Endothelial cell (in vitro differentiated cells): ENCODE results near the gene MRPS25. TPM values are rescaled to one million over a fixed set of nuclear protein-coding genes. Genes with fewer than 3 reads are reported as not detected.

Experiments
- DNase-seq: peaks from one replicate; pipeline ENCODE4 v3.0.0; 2021; ENCODE audit warnings: low spot score
- H3K27ac Mint-ChIP-seq: one replicate; pipeline ENCODE4 v1.8.0; 2021; ENCODE audit warnings: mixed read lengths, inconsistent platforms; ENCODE audit not compliant: unreplicated experiment
- H3K27me3 Mint-ChIP-seq: one replicate; pipeline ENCODE4 v1.8.0; 2021; ENCODE audit warnings: mild to moderate bottlenecking, moderate library complexity, mixed read lengths, inconsistent platforms; ENCODE audit not compliant: unreplicated experiment
- H3K36me3 Mint-ChIP-seq: one replicate; pipeline ENCODE4 v1.8.0; 2021; ENCODE audit warnings: mild to moderate bottlenecking, low read depth, mixed read lengths, inconsistent platforms; ENCODE audit not compliant: unreplicated experiment
- H3K4me1 Mint-ChIP-seq: one replicate; pipeline ENCODE4 v1.8.0; 2021; ENCODE audit warnings: mild to moderate bottlenecking, mixed read lengths, inconsistent platforms; ENCODE audit not compliant: unreplicated experiment
- H3K4me3 Mint-ChIP-seq: one replicate; pipeline ENCODE4 v1.8.0; 2021; ENCODE audit warnings: mild to moderate bottlenecking, mixed read lengths, inconsistent platforms; ENCODE audit not compliant: unreplicated experiment
- H3K9me3 Mint-ChIP-seq: one replicate; pipeline ENCODE4 v1.8.0; 2021; ENCODE audit warnings: mixed read lengths, inconsistent platforms; ENCODE audit not compliant: unreplicated experiment
- CTCF ChIP-seq: fragments of 200-600 bp; sonication (generic); IDR thresholded peaks from one replicate; pipeline ENCODE4 v1.5.0; 2021; ENCODE audit warnings: antibody characterized with exemption; ENCODE audit not compliant: unreplicated experiment
- total RNA-seq: library from RNA; stranded (reverse); fragmentation: NEBNext Ultra II Directional; extraction: Animal tissue kit (Norgen Biotek cat#: 25700); gene quantifications from one replicate; pipeline ENCODE4 v1.2.1, GENCODE V29; 2021; ENCODE audit not compliant: unreplicated experiment

MRPS25 gene
- total RNA-seq, 1 donor from 2014 or later: 36.4 TPM

DNA sequence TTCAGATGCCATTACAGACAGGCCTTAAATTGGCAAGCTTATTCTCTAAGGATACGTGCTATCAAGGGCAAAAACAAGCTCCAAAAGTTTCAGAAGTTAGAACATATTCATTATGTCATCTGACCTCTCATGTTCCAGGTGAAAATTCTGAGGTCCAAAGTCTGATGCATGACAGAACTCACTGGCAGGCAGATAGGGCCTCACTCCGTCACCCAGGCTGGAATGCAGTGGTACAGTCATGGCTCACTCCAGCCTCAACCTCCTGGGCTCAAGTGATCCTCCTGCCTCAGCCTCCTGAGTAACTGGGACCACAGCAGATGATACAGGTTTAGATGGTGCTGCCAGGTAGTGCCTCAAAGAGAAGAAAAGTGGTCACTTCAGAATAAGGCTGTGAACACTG, 15.5 kb downstream of the MRPS25 start:
- no peaks in the 10 kb centered on the region for H3K4me1 Mint-ChIP-seq
- no peak for DNase-seq
- peaks cover 34% of the 10 kb centered on the region for H3K36me3 Mint-ChIP-seq
- no peak for TF ChIP-seq CTCF
- H3K27me3 Mint-ChIP-seq: peaks cover 10% of the 10 kb centered on the region
- no peak overlapping the region for H3K27ac Mint-ChIP-seq
- H3K4me3 Mint-ChIP-seq: no peak overlapping the region
- no peaks in the 10 kb centered on the region for H3K9me3 Mint-ChIP-seq

- H3K27me3 Mint-ChIP-seq: peaks cover 7% of the 10 kb centered on the region
- H3K27ac Mint-ChIP-seq: no peak overlapping the region
- DNase-seq: no peak
- H3K36me3 Mint-ChIP-seq: peaks cover 41% of the 10 kb centered on the region
- H3K4me1 Mint-ChIP-seq: peaks cover 10% of the 10 kb centered on the region
- no peaks in the 10 kb centered on the region for H3K9me3 Mint-ChIP-seq
- H3K4me3 Mint-ChIP-seq: no peak overlapping the region
- no peak for TF ChIP-seq CTCF
These were observed 19.4 kb downstream of the MRPS25 start for GRCh38 chr3:15045667-15046066.

DNA sequence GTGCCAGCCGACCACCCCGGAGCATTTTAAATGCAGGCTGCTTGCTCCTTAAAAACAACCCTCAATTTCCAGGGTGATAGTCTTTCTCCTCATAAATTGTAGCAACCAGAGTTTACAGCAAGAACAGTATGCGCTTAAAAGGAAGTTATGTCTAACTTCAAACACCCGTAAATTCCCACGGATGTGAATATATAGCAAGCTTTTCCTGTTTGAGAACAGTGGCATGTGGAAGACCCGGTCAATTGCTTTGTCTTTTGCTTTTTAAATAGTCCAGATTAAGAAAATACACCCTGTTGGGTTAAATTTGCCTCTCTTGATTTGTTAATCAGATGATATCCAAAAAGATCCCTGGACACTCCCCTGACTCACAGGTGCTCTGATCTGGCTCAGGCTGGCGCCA, 20.8 kb downstream of the MRPS25 start:
- Mint-ChIP-seq H3K36me3 (peaks cover 35% of the 10 kb centered on the region), H3K4me1 (peaks cover 15% of the 10 kb centered on the region), H3K4me3 (peak overlapping the region; percentile 33), H3K9me3 (no peaks in the 10 kb centered on the region), H3K27ac (peak overlapping the region; percentile 95), H3K27me3 (peaks cover 3% of the 10 kb centered on the region)
- no peak for TF ChIP-seq CTCF
- DNase-seq: no peak

DNA sequence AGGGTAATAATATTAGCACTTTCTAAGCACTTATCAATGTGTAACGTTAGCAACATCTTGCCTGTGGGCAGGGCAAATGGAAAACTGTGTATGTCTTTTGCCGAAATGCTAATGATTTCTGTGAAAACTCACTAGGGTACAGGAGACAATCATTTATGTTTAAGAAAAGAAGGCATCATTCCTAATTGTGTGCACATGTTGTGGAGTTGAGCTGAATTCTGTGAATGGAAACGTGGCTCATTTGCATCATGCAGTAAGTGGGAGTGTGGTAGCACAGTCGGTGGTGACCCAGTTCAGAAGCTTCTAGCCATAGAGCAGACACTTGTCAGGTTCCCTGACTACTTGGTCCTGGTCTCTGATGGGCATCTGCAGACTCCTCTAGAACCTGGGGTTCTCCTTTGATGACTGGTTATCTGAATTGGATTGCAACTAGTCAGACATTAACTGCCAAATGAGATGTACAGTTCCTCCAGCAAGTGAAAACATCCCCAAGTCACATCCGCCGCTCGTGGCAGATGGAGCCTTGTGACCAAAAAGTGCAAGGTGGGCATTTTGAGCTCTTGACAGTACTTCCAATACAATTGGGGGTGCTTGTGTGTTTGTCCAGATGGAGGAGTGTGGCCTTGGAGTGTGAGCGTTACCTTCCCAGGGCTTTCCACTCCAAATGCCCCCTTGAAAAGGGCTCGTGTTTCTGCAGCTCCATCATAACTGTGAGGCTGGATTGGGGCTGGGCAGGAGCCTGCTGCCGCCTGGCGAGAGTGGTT, 21.5 kb downstream of the MRPS25 start:
- H3K36me3 Mint-ChIP-seq: peaks cover 39% of the 10 kb centered on the region
- peaks cover 3% of the 10 kb centered on the region for H3K27me3 Mint-ChIP-seq
- H3K9me3 Mint-ChIP-seq: no peaks in the 10 kb centered on the region
- H3K27ac Mint-ChIP-seq: peak overlapping the region; percentile 95
- H3K4me1 Mint-ChIP-seq: peaks cover 17% of the 10 kb centered on the region
- no peak for DNase-seq
- H3K4me3 Mint-ChIP-seq: peak overlapping the region; percentile 18
- no peak for TF ChIP-seq CTCF

GRCh38 chr3:15042936-15043335, 22.2 kb downstream of the MRPS25 start:
- Mint-ChIP-seq H3K36me3 (peaks cover 46% of the 10 kb centered on the region), H3K9me3 (no peaks in the 10 kb centered on the region), H3K27ac (peak overlapping the region; percentile 21), H3K4me3 (no peak overlapping the region), H3K4me1 (peaks cover 17% of the 10 kb centered on the region), H3K27me3 (peaks cover 3% of the 10 kb centered on the region)
- TF ChIP-seq CTCF: no peak
- no peak for DNase-seq
